ENCODE measurements around the gene CNTNAP5.

CNTNAP5 gene

GRCh38 chr2:124920448-124920847 is 895.4 kb downstream of the CNTNAP5 start:
- in situ Hi-C loops (cut with HindIII; ENCODE audit: low pct_ligation_motif_present, low sequenced_read_pairs) = no loop called here
- no peak overlapping the region for H3K4me3 ChIP-seq (ENCODE audit: low read depth, low read length)
- H3K36me3 ChIP-seq (replicated peaks) = no peaks in the 10 kb centered on the region
- DNase-seq = no peak
- TF ChIP-seq CTCF (IDR thresholded peaks at IDR 0.05; ENCODE audit: low read depth, low read length, missing control alignments) = no peak
- H3K27ac ChIP-seq = no peak overlapping the region
- no peaks in the 10 kb centered on the region for H3K27me3 ChIP-seq (replicated peaks)

- in situ Hi-C loops (cut with HindIII; ENCODE audit: low pct_ligation_motif_present, low sequenced_read_pairs) = no loop called here
- H3K4me3 ChIP-seq (ENCODE audit: low read depth, low read length) = no peak overlapping the region
Measured at GRCh38 chr2:124921191-124921590, 896.1 kb downstream of the CNTNAP5 start.

GRCh38 chr2:124923097-124923496 is 898.0 kb downstream of the CNTNAP5 start:
- Histone ChIP-seq H3K27ac (no peak overlapping the region), H3K36me3 (replicated peaks) (no peaks in the 10 kb centered on the region), H3K27me3 (replicated peaks) (no peaks in the 10 kb centered on the region), H3K4me3 (ENCODE audit: low read depth, low read length) (no peak overlapping the region)
- no peak for TF ChIP-seq CTCF (IDR thresholded peaks at IDR 0.05; ENCODE audit: low read depth, low read length, missing control alignments)
- in situ Hi-C loops (cut with HindIII; ENCODE audit: low pct_ligation_motif_present, low sequenced_read_pairs) = no loop called here
- no peak for DNase-seq

More at GRCh38 chr2:124921191-124921590, 896.1 kb downstream of the CNTNAP5 start:
- DNase-seq = no peak
- Histone ChIP-seq H3K27me3 (replicated peaks) (no peaks in the 10 kb centered on the region), H3K27ac (no peak overlapping the region), H3K36me3 (replicated peaks) (no peaks in the 10 kb centered on the region)
- TF ChIP-seq CTCF (IDR thresholded peaks at IDR 0.05; ENCODE audit: low read depth, low read length, missing control alignments) = no peak

GRCh38 chr2:124933883-124934282 is 908.8 kb downstream of the CNTNAP5 start:
- H3K27me3 ChIP-seq (replicated peaks) = no peaks in the 10 kb centered on the region
- no peak for DNase-seq
- in situ Hi-C loops (cut with HindIII; ENCODE audit: low pct_ligation_motif_present, low sequenced_read_pairs) = no loop called here
- no peak for TF ChIP-seq CTCF (IDR thresholded peaks at IDR 0.05; ENCODE audit: low read depth, low read length, missing control alignments)
- no peaks in the 10 kb centered on the region for H3K36me3 ChIP-seq (replicated peaks)
- no peak overlapping the region for H3K4me3 ChIP-seq (ENCODE audit: low read depth, low read length)
- H3K27ac ChIP-seq = no peak overlapping the region

- TF ChIP-seq CTCF (IDR thresholded peaks at IDR 0.05; ENCODE audit: low read depth, low read length, missing control alignments) = no peak
- in situ Hi-C loops (cut with HindIII; ENCODE audit: low pct_ligation_motif_present, low sequenced_read_pairs) = no loop called here
- H3K27ac ChIP-seq = no peak overlapping the region
- H3K27me3 ChIP-seq (replicated peaks) = no peaks in the 10 kb centered on the region
- no peak for DNase-seq
- no peak overlapping the region for H3K4me3 ChIP-seq (ENCODE audit: low read depth, low read length)
- no peaks in the 10 kb centered on the region for H3K36me3 ChIP-seq (replicated peaks)
Measured at GRCh38 chr2:124953921-124954320, 928.8 kb downstream of the CNTNAP5 start.

- Histone ChIP-seq H3K27ac (no peak overlapping the region), H3K36me3 (replicated peaks) (no peaks in the 10 kb centered on the region), H3K27me3 (replicated peaks) (no peaks in the 10 kb centered on the region), H3K4me3 (ENCODE audit: low read depth, low read length) (no peak overlapping the region)
- no peak for DNase-seq
- in situ Hi-C loops (cut with HindIII; ENCODE audit: low pct_ligation_motif_present, low sequenced_read_pairs) = no loop called here
- no peak for TF ChIP-seq CTCF (IDR thresholded peaks at IDR 0.05; ENCODE audit: low read depth, low read length, missing control alignments)
Measured at GRCh38 chr2:124959581-124959980, 934.5 kb downstream of the CNTNAP5 start.

Data from brain microvascular endothelial cell (primary cell).